ENCODE results near the gene IL6R.
"Not testable (repeated sequence)": the region's sequence is repeated elsewhere in the genome, so short reads cannot be mapped to it uniquely, and the experiment has no call there.

The IL6R gene

GRCh38 chr1:154485106-154485505 lies 80.0 kb downstream of the IL6R start:
- DNase-seq, result no peak

GRCh38 chr1:154485910-154486496 lies 80.9 kb downstream of the IL6R start:
- no peak for DNase-seq

GRCh38 chr1:154486756-154487155 lies 81.6 kb downstream of the IL6R start:
- DNase-seq, result not testable (repeated sequence)

- no peak for DNase-seq
These were observed 83.8 kb downstream of the IL6R start for GRCh38 chr1:154488922-154489321.

GRCh38 chr1:154489695-154490274 lies 84.6 kb downstream of the IL6R start:
- no peak for DNase-seq

GRCh38 chr1:154490317-154490716 lies 85.2 kb downstream of the IL6R start:
- no peak for DNase-seq

- DNase-seq, result no peak
These were observed 87.0 kb downstream of the IL6R start for GRCh38 chr1:154492115-154492514.

GRCh38 chr1:154493276-154493675 lies 88.1 kb downstream of the IL6R start:
- no peak for DNase-seq

GRCh38 chr1:154495496-154496273 lies 90.5 kb downstream of the IL6R start:
- no peak for DNase-seq

GRCh38 chr1:154496383-154496782 lies 91.2 kb downstream of the IL6R start:
- DNase-seq, result no peak

GRCh38 chr1:154497026-154497806 lies 92.1 kb downstream of the IL6R start:
- no peak for DNase-seq

- DNase-seq, result no peak
These were observed 94.3 kb downstream of the IL6R start for GRCh38 chr1:154499446-154499845.

GRCh38 chr1:154500533-154500932 lies 95.4 kb downstream of the IL6R start:
- no peak for DNase-seq

- no peak for DNase-seq
These were observed 96.4 kb downstream of the IL6R start for GRCh38 chr1:154501423-154502065.

GRCh38 chr1:154502066-154502743 lies 97.1 kb downstream of the IL6R start, which contains the start of the genes SHE and TDRD10:
Gene SHE (minus strand): TSS chr1:154502412. CDS start chr1:154502026, 386 bp downstream.
Gene TDRD10 (plus strand): TSS chr1:154502219. CDS start chr1:154506904, 4,685 bp downstream.
- DNase-seq, result no peak

- DNase-seq, result no peak
These were observed 97.6 kb downstream of the IL6R start for GRCh38 chr1:154502744-154503115.

GRCh38 chr1:154503898-154504297 lies 98.8 kb downstream of the IL6R start:
- no peak for DNase-seq

GRCh38 chr1:154512760-154513159 lies 107.6 kb downstream of the IL6R start:
- DNase-seq, result no peak

- no peak for DNase-seq
These were observed 109.0 kb downstream of the IL6R start for GRCh38 chr1:154514066-154514553.

- no peak for DNase-seq
These were observed 112.5 kb downstream of the IL6R start for GRCh38 chr1:154517661-154518060.

Data from T1000 (cell line).